GM19452 (cell line): Measurements from ENCODE around the gene RTL10.

Experiments
- ATAC-seq: cut with Tn5 transposase; IDR thresholded peaks from one replicate; pipeline ENCODE4 v1.9.1; 2021; ENCODE audit not compliant: unreplicated experiment

Gene RTL10, protein sequence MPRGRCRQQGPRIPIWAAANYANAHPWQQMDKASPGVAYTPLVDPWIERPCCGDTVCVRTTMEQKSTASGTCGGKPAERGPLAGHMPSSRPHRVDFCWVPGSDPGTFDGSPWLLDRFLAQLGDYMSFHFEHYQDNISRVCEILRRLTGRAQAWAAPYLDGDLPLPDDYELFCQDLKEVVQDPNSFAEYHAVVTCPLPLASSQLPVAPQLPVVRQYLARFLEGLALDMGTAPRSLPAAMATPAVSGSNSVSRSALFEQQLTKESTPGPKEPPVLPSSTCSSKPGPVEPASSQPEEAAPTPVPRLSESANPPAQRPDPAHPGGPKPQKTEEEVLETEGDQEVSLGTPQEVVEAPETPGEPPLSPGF

DNA sequence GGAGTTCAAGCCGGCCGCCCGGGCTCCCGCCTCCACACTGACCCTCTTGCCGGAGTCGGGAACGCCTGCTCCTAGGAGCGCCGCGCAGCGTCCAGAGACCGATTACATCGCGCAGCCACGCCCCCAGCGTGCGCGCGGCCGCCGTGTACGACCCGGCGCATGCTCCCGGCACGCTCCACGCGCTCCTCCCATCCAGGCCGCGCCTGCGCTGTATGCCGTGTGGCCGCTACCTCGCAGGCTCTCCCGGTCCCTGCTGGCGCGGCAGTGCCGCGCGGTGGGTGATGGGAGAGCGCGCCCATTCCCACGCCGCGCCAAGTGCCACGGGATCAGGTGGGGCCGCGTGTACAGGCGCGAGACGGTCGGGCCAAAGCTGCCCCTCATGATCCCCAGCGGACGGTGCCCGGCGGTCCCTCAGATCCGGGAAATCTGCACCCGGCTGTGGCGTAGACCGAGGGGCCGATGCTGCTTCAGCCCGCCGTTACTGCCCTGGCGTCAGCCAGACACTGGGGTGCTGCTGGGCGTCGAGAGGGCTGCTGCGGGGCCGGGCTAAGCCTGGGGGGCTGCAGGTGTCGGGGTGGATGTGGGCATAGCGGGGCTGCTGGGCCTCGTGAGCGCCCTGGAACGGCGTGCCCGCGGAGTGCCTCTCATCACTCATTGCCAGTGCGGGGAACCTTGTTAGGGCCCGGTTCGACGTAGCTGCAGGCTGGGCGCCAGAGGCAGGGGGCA lies at the start of gene RTL10, which contains the start of gene GNB1L:
Gene RTL10 (minus strand): TSS at position 97 of the 726 bp plus-strand sequence. CDS start 2,613 bp downstream, outside the sequence.
Gene GNB1L (minus strand): TSS at position 97 of the 726 bp plus-strand sequence. CDS start 33,519 bp downstream, outside the sequence.
- ATAC-seq, result peak; percentile 83

DNA sequence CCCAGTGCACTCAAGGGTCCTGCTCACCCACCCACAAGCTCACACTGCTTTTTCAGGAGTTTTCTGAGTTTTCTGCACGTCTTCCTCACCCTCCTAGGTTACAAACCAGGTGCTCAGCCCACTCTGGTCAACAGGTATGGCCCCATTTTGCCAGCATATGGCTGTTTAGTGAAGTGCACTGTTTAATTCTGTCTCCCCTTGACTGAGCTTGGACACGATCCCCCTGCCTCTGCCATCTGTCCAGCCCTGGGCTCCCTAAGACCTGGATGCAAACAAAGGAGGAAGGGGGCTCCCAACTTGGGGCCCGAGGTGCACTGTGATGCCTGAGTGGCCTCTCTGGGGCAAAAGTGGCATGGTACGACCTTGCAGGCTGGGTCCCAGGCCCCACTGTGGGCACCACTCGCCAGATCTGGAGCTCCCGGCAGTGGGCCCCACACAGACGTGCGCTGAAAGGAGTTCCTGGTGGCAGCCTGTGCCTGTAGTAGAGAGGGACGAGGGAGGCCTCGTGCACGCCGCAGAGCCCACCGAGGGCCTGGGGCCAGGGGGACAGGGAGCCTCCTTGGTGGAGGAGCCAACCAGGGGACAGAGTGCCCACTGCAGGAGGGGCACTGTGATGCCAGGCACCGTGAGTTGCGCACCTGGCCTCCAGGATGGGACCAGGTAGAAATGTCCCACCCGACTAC lies 49.6 kb upstream of the RTL10 start:
- ATAC-seq, result no peak

DNA sequence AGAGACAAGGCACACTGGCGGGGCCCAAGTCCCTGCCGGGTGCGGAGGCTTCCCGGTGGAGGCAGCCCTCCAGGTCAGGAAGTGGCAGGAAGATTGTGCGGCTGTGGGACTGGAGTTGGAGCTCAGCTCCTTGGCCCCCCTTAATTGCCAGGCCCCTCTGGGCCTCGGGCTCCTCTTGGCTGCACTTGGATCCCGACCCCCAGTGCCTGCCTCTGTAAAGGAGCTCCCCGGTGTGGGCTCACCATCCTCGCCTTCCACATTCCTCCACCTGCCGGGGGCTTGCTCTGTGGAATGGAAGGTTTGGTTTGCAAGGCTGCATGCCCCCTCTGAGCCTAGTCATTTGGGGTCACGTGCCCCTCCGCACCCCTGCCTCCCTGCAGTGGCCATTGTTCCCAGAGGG lies 48.8 kb upstream of the RTL10 start:
- no peak for ATAC-seq

DNA sequence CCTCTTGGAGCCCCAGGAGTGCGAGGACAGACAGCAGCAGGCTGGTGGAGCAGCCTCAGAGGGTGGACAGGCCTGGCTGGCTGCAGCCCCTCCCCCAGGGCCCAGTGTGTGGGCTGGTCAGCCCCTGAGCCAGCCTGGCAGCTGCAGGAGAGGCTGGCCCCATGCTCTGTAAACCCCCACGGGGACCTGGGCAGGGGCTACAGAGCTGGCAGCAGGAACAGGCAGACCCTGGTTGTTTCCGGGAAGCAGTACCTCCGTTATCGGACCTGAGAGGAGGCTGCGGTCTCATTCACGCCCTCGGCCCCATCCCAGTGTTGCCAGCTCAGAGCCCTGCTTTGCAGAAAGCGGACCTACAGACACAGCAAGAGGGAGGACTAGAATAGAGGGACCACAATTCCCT lies 48.4 kb upstream of the RTL10 start:
- no peak for ATAC-seq

DNA sequence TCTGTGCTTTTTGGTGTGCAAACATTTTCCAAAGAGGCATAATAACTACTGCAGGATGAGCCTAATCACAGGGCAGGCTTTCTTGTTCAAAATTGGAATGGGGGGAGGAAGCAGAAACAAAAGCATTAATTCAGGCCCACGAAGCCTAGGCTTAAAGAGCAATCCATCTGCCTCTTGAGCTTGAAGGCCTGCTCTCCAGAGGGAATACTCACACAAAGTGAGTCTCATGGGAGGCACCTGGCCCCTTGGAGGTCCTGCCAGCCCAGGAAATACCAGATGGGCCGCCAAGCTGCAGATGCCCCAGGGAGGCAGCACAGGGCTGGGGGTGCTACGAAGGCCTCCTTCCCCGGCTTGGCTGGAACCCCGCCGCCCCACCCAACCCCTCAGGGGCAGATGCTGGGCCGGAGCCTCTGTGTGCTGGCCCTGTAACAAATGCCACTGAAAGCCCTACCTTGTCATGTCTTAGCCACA lies 47.6 kb upstream of the RTL10 start:
- no peak for ATAC-seq

DNA sequence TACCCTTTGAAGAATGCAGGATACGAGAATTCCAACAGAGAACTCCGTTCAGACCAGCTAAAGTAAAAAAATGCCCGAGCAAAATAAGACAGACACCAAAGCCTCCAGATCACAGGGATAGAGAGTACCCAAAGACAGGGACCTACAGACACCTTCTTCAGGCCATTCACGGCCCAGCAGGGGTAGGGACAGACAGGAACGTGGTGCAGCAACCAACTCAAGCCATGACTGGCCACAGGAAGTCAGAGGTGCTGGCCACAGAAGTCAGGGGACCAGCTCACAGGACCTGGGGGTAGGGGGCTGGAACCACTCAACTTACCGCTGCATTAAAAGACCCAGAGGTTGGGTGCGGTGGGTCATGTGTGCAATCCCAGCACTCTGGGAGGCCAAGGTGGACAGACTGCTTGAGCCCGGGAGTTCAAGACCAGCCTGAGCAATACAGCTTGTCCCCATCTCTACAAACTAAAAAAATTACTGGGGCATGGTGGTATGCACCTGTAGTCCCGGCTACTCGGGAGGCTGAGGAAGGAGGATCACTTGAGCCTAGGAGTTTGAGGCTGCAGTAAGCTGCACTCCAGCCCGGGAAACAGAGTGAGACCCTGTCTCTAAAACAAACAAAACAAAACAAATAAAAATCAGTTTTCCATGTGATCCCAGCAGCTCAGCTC lies 47.0 kb upstream of the RTL10 start:
- ATAC-seq, result no peak

DNA sequence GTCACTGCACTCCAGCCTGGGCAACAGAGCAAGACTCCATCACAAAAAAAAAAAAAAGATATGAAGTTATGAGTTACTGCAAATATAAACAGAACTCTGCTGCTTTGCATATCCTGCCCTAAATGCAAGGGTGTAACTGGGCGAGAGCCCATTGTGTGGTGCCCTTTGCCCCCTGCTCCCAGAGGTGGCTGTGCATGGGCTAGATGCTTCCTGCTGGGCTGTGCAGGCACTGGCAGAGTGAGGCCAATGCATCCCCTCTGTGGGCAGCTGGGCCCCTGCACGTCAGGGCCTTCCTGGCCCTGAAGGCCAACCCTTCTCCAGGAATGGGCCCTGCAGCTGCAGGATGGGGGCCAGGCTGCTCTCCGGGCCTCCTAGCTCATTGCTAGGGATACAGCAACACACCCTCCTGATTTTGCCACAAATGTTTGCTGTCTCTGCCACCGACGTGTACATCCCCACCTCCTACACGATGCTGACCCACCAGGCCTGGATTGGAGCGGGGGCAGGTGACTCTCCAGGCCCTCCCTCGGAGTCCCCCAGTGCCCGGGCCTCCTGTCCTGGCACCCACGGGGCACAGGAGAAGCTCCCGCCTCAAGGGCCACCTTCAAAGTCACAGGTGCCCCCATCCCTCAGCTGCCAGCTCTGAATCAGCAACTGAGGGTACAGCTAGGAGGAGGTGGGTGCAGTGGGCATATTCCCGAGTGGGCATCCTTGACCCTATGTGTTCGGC lies 46.2 kb upstream of the RTL10 start:
- no peak for ATAC-seq

DNA sequence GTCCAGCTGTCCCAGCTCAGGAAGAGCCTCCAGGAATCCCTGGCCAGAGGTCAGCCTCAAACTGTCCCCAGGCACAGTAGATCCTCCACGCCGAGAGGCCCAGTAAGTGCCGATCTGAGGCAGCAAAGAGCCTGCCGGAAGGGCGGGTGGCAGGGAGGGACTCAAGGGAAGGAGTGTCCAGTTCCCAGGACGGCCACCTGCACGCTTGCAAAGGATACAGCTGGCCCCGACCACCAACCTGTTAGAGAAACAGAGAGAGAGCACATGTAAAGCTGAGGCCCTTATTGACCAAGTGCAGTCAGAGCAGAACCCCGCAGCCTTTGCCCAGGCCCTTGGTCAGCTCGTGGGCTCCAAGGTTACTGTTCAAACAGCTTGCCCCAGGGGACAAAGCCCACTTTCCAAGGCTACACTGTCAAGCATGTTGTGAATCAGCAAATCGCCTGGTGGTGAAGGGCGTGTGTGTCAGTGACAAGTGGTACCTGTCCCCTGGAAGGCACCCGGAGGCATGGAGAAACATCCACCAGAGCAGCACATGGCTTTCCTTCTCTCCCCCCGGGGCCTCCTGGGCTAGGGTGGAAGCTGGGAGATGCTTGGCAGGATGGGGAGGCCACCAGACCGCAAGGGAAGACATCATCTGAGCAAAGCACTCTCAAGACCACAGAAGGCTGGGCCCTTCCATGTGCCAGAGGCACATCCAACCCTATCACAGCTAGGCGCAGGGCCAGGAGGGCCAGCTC lies 44.3 kb upstream of the RTL10 start:
- no peak for ATAC-seq

DNA sequence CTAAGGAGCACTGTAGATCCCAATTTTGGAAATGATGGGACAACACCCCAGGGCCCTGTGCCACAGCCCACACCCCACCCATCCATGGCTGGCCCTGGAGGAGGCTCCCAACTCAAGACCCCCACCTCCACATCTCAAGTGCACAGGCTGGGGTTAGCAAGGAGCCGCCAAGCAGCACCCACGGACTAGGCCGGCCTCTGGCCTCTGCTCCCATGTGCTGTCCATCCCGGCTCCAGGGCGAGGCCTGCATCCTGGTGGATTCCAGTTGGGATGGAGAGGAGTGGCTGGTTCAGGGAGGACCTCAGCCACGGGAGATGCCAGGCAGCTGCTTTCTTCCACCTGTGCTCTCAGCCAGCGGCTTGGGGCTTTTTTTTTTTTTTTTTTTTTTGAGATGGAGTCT lies 43.5 kb upstream of the RTL10 start:
- ATAC-seq, result no peak

DNA sequence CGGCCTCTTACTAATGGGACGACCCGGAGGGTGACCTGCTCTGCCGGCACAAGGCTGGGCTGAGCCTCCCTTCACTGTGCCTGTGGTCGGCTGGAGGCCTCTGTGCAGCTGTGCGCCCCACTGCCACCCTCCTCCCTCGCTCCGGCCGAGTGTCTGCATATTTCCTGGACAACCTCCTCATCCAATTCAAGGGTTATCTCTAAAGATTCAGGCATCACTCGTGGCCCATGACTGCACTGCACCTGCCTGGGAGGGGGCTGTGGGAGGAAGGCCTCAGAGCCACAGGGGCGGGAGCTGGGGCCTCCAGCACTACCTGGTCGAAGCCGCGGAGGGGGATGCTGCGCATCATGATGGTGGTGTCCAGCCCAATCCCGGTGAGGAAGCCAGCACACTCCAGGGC lies 43.1 kb upstream of the RTL10 start:
- ATAC-seq, result no peak

DNA sequence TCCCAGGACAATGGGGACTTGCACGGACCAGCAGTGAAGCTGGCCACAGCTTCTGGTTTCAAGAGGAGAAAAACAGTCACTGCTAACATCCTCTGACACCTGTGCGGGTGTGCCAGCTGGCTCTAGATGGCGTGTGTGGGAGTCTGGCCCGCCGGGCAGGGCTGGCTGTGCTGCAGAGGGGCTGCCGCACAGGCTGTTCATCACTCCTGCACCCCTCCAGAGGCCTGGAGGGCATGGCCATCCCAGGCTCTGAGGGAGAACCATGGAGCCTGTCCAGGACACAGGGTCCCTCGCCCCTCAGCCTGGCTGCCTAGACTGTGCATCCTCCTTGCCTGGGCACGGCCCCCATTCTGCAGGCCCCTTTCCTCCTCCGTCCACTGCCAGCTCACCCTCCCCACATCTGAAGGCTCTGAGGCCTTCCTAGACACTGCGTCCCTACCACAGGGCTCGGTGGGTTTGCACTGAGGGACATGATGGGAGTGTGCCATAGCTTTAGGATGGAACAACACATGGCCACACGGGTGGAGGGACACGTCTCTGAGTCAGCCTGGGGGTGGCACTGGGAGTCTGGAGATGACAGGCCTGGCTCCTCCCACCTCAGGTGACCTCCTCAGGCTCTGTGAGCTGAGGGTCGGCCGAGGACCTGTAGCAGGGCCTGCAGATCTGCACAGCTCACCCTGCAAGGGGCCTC lies 42.1 kb upstream of the RTL10 start:
- no peak for ATAC-seq

DNA sequence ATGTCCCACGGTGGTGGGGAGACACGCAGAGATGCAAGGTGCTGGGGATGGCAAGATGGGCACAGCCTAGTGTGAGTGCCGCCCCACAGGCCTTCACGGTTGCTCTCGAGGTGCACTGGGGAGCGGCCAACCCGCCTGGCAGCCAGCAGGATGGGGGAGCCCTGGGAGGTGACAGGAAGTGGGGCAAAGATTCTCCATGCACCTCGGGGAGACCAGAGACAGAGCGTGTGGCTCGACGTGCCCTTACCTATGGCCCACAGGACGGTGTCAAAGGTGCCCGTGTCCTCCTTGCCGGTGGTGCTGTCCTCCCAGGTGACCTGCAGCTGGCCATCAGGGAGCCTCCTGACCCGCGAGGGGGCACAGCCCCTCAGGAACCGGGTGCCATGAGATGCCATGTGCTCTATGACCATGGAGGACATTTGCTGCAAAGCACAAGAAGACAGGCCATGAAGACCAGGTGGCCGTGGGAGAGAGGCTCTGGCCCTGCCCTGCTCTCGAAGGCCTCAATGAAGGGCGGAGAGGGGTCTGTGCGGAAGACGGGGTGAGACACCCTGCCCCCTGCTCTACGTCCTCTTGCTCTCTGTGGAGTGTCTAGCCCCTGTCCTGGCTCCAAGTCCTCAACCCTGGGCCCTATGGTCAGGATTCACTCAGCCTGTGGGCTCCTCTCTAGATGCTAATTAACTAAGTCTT lies 40.6 kb upstream of the RTL10 start:
- ATAC-seq, result no peak

DNA sequence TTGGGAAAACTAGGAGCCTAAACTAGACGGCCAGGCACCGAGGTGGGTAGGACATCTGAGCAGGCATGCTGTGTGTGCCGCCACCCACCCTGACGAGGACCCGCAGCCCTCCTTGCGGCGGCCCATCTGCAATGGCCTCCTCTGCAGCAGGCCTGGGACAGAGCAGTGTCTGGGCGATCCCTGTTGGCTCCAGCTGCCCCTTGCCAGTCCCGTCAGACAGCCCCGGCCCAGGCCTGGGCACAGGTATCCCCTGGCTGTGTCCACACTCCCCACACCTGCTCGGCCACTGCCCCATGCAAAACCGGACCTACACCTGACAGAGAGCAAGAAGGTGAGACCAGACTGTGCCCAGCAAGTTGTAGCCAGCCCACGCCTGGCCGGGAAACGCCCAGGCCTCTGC lies 38.7 kb upstream of the RTL10 start:
- no peak for ATAC-seq

DNA sequence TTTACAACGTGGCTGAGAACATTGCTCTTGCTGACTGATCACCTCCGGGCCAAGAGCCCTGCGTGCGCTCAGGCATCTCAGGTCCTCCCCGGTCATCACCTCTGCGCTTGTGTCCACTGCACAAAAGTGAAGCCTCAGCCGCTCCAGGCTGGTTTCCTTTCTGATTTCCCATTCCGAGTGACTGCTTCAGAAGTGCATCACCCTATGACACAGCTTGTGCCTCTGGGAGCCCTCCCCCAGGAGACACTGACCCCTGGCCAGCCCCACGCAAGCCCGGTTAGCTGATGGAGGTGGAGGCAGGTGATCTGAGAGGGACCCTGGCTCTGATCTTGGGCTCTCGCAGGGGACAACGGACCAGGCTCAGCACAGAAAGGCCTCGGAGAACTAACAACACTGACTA lies 38.3 kb upstream of the RTL10 start:
- no peak for ATAC-seq

DNA sequence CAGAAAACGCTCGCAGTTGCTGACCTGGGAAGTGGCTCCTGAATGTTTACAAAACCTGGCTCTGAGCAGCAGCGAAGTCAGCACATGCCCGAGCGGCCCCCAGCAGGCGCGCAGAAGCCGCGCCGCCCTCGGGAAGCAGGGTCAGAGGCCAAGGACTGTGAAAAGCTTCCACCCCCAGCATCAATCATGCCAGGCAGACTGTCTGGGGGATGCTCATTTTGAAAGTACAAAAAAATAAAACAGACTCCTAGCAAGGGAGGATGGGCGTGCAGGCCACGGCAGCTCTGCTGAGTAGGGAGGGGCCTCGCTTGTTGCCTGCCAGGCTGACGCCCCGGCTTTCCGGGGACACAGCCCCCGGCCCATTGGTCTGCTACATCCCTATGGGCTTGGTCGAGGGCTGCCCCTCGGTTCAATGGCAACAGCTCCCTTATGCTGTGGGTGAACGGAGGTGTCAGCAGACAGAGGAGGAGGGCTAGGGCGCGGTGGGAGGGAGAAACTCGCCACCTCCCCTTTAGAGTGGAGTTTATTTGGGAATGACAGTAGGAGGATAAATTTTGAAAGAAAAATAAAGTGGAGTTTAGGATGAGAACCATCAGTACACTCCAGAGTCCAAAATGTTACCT lies 37.7 kb upstream of the RTL10 start:
- no peak for ATAC-seq

DNA sequence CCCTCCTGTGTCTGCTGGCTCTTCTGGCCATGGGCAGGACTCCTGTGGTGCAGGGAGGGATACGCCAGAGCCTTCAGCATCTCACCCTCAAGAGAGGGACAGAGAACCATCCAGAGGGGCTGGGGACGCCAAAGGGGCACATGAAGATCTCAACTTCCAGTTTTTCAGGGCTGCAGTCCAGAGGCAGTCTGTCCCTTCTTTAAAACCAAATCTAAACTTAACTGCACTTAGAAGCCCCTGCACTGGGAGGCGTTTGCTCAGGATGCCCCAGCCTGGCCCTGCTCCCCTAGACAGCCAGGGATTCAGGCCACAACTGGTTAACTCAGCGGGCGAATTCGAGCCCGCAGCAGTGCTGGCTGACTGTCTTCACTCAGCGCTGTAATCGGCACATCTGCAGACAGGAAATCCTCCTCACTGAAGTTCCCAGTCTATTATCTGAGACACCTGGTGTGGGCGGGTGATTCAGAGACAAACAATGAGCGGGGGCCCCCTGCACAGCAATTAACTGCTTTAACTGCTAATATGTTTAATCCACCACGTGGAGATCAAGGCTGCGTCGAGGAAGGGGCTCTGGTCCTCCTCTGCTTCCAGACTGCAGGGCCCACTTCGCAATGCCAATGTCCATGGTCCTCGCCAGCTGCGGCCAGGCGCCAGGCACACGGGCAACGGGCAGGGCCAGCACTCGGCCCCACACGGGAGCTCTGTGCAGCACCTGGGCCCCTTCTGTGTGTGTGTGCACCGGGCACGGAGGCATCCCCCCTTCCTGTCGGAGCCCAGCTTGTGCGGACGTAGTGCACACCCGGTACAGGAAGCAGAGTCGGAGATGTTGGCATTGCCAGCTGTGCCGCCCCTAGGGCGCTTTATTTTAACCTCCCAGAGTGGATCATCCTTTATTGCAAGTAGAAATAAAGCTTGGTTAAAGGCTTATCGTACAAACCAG lies 36.9 kb upstream of the RTL10 start:
- ATAC-seq, result no peak
